SU-DHL-6 (cell line): Measurements from ENCODE around the gene IL17RD.

Experiments
- CTCF ChIP-seq: fragments of 200-600 bp; sonication (generic); IDR thresholded peaks from one replicate; pipeline ENCODE4 v1.5.1; 2017; ENCODE audit warnings: antibody characterized with exemption, mild to moderate bottlenecking, low read length, moderate library complexity; ENCODE audit not compliant: insufficient read depth, poor library complexity, severe bottlenecking
- EZH2phosphoT487 ChIP-seq: fragments of 200-600 bp; sonication (generic), shearing (Covaris generic); conservative IDR thresholded peaks from 2 replicates; pipeline ENCODE4 v1.6.1; 2018; ENCODE audit warnings: mild to moderate bottlenecking, antibody characterized with exemption, low read length, moderate library complexity, mixed read lengths

- TF ChIP-seq CTCF (no peak), EZH2phosphoT487 (no peak)
Observed at GRCh38 chr3:57120451-57121174, 44.5 kb downstream of the IL17RD start.
